ENCODE data around the gene FAM161B. TPM values are rescaled to one million over a fixed set of nuclear protein-coding genes. Genes with fewer than 3 reads are reported as not detected.
A peak's percentile ranks its signal among the peaks of the same experiment; 100 is the strongest.
"Not testable (repeated sequence)": the region's sequence is repeated elsewhere in the genome, so short reads cannot be mapped to it uniquely, and the experiment has no call there.

Gene FAM161B
- total RNA-seq, 1 donor from 2014 or later = 0.83 TPM

- intact Hi-C loops (cut with micrococcal nuclease) = no loop called here
- Mint-ChIP-seq H3K36me3 (ENCODE audit: low read depth) (peaks cover 25% of the 10 kb centered on the region), H3K4me3 (no peak overlapping the region), H3K27ac (no peak overlapping the region), H3K27me3 (ENCODE audit: insufficient read depth) (no peaks in the 10 kb centered on the region), H3K4me1 (ENCODE audit: low read depth) (peaks cover 6% of the 10 kb centered on the region), H3K9me3 (no peaks in the 10 kb centered on the region)
- DNase-seq (ENCODE audit: low spot score) = no peak
Measured at GRCh38 chr14:73935666-73936065, 14.2 kb downstream of the FAM161B start.

- Mint-ChIP-seq H3K4me3 (no peak overlapping the region), H3K4me1 (ENCODE audit: low read depth) (no peaks in the 10 kb centered on the region)
Measured at GRCh38 chr14:73924337-73924736, 25.6 kb downstream of the FAM161B start.

GRCh38 chr14:73919457-73919856 is 30.4 kb downstream of the FAM161B start:
- H3K27me3 Mint-ChIP-seq (ENCODE audit: insufficient read depth); H3K4me3 Mint-ChIP-seq; DNase-seq (ENCODE audit: low spot score); H3K4me1 Mint-ChIP-seq (ENCODE audit: low read depth); H3K9me3 Mint-ChIP-seq; H3K27ac Mint-ChIP-seq; intact Hi-C loops (cut with micrococcal nuclease): not testable (repeated sequence)
- peaks cover 44% of the 10 kb centered on the region for H3K36me3 Mint-ChIP-seq (ENCODE audit: low read depth)

More at GRCh38 chr14:73924337-73924736, 25.6 kb downstream of the FAM161B start:
- Mint-ChIP-seq H3K9me3 (no peaks in the 10 kb centered on the region), H3K36me3 (ENCODE audit: low read depth) (peaks cover 69% of the 10 kb centered on the region), H3K27me3 (ENCODE audit: insufficient read depth) (no peaks in the 10 kb centered on the region), H3K27ac (no peak overlapping the region)
- intact Hi-C loops (cut with micrococcal nuclease) = no loop called here
- no peak for DNase-seq (ENCODE audit: low spot score)

GRCh38 chr14:73916324-73916723 is 33.6 kb downstream of the FAM161B start:
- intact Hi-C loops (cut with micrococcal nuclease) = no loop called here
- Mint-ChIP-seq H3K27ac (no peak overlapping the region), H3K4me1 (ENCODE audit: low read depth) (peaks cover under 1% of the 10 kb centered on the region), H3K27me3 (ENCODE audit: insufficient read depth) (no peaks in the 10 kb centered on the region), H3K36me3 (ENCODE audit: low read depth) (peaks cover 45% of the 10 kb centered on the region), H3K4me3 (no peak overlapping the region), H3K9me3 (peaks cover 9% of the 10 kb centered on the region)
- no peak for DNase-seq (ENCODE audit: low spot score)

GRCh38 chr14:73913256-73913655 is 36.6 kb downstream of the FAM161B start:
- H3K27ac Mint-ChIP-seq = no peak overlapping the region
- H3K4me1 Mint-ChIP-seq (ENCODE audit: low read depth) = peaks cover 6% of the 10 kb centered on the region
- H3K36me3 Mint-ChIP-seq (ENCODE audit: low read depth) = peaks cover 55% of the 10 kb centered on the region
- no peaks in the 10 kb centered on the region for H3K27me3 Mint-ChIP-seq (ENCODE audit: insufficient read depth)
- intact Hi-C loops (cut with micrococcal nuclease) = no loop called here
- DNase-seq (ENCODE audit: low spot score) = no peak
- H3K9me3 Mint-ChIP-seq = peaks cover 9% of the 10 kb centered on the region
- no peak overlapping the region for H3K4me3 Mint-ChIP-seq

GRCh38 chr14:73909681-73910080 is 40.2 kb downstream of the FAM161B start:
- peaks cover 9% of the 10 kb centered on the region for H3K9me3 Mint-ChIP-seq
- no peak overlapping the region for H3K4me3 Mint-ChIP-seq
- H3K4me1 Mint-ChIP-seq (ENCODE audit: low read depth) = peaks cover 6% of the 10 kb centered on the region
- H3K27me3 Mint-ChIP-seq (ENCODE audit: insufficient read depth) = no peaks in the 10 kb centered on the region
- DNase-seq (ENCODE audit: low spot score) = no peak
- peaks cover 68% of the 10 kb centered on the region for H3K36me3 Mint-ChIP-seq (ENCODE audit: low read depth)
- intact Hi-C loops (cut with micrococcal nuclease) = no loop called here
- H3K27ac Mint-ChIP-seq = no peak overlapping the region

GRCh38 chr14:73903028-73903427 is 46.9 kb downstream of the FAM161B start:
- no peak for DNase-seq (ENCODE audit: low spot score)
- intact Hi-C loops (cut with micrococcal nuclease) = no loop called here
- no peaks in the 10 kb centered on the region for H3K9me3 Mint-ChIP-seq
- H3K27ac Mint-ChIP-seq = no peak overlapping the region
- no peaks in the 10 kb centered on the region for H3K27me3 Mint-ChIP-seq (ENCODE audit: insufficient read depth)
- H3K4me3 Mint-ChIP-seq = no peak overlapping the region
- H3K36me3 Mint-ChIP-seq (ENCODE audit: low read depth) = peaks cover 36% of the 10 kb centered on the region
- no peaks in the 10 kb centered on the region for H3K4me1 Mint-ChIP-seq (ENCODE audit: low read depth)

- Mint-ChIP-seq H3K9me3 (no peaks in the 10 kb centered on the region), H3K27me3 (ENCODE audit: insufficient read depth) (no peaks in the 10 kb centered on the region), H3K36me3 (ENCODE audit: low read depth) (peaks cover 39% of the 10 kb centered on the region), H3K4me3 (no peak overlapping the region), H3K4me1 (ENCODE audit: low read depth) (peaks cover 20% of the 10 kb centered on the region), H3K27ac (peak overlapping the region; percentile 30)
- intact Hi-C loops (cut with micrococcal nuclease) = no loop called here
- no peak for DNase-seq (ENCODE audit: low spot score)
Measured at GRCh38 chr14:73896521-73896920, 53.4 kb downstream of the FAM161B start.

GRCh38 chr14:73895939-73896338 is 54.0 kb downstream of the FAM161B start:
- peaks cover 39% of the 10 kb centered on the region for H3K36me3 Mint-ChIP-seq (ENCODE audit: low read depth)
- no peak overlapping the region for H3K4me3 Mint-ChIP-seq
- no peak overlapping the region for H3K27ac Mint-ChIP-seq
- H3K4me1 Mint-ChIP-seq (ENCODE audit: low read depth) = peaks cover 23% of the 10 kb centered on the region
- intact Hi-C loops (cut with micrococcal nuclease) = no loop called here
- H3K27me3 Mint-ChIP-seq (ENCODE audit: insufficient read depth) = no peaks in the 10 kb centered on the region
- no peak for DNase-seq (ENCODE audit: low spot score)
- H3K9me3 Mint-ChIP-seq = no peaks in the 10 kb centered on the region

- Mint-ChIP-seq H3K36me3 (ENCODE audit: low read depth) (peaks cover 40% of the 10 kb centered on the region), H3K27ac (peak overlapping the region; percentile 21), H3K4me1 (ENCODE audit: low read depth) (peaks cover 35% of the 10 kb centered on the region)
- H3K4me3 Mint-ChIP-seq; intact Hi-C loops (cut with micrococcal nuclease); H3K9me3 Mint-ChIP-seq; DNase-seq (ENCODE audit: low spot score); H3K27me3 Mint-ChIP-seq (ENCODE audit: insufficient read depth): not testable (repeated sequence)
Measured at GRCh38 chr14:73894180-73894687, 55.7 kb downstream of the FAM161B start.

- Mint-ChIP-seq H3K36me3 (ENCODE audit: low read depth) (peaks cover 22% of the 10 kb centered on the region), H3K4me1 (ENCODE audit: low read depth) (peaks cover 62% of the 10 kb centered on the region), H3K4me3 (no peak overlapping the region), H3K9me3 (no peaks in the 10 kb centered on the region), H3K27ac (no peak overlapping the region), H3K27me3 (ENCODE audit: insufficient read depth) (no peaks in the 10 kb centered on the region)
- DNase-seq (ENCODE audit: low spot score) = no peak
- intact Hi-C loops (cut with micrococcal nuclease) = loop anchor here (5.0 kb wide), 2 partner anchors 147 to 322 kb away; partner anchors contain the start of gene ACOT2
Measured at GRCh38 chr14:73889376-73889775, 60.5 kb downstream of the FAM161B start.

- Mint-ChIP-seq H3K9me3 (no peaks in the 10 kb centered on the region), H3K27me3 (ENCODE audit: insufficient read depth) (no peaks in the 10 kb centered on the region), H3K27ac (peak overlapping the region; percentile 37), H3K4me1 (ENCODE audit: low read depth) (peaks cover 61% of the 10 kb centered on the region), H3K36me3 (ENCODE audit: low read depth) (peaks cover 21% of the 10 kb centered on the region), H3K4me3 (peak overlapping the region; percentile 93)
- DNase-seq (ENCODE audit: low spot score) = no peak
- intact Hi-C loops (cut with micrococcal nuclease) = loop anchor here (5.0 kb wide), 2 partner anchors 147 to 322 kb away; partner anchors contain the start of gene ACOT2
Measured at GRCh38 chr14:73888971-73889370, 60.9 kb downstream of the FAM161B start.

GRCh38 chr14:73888460-73888725 is 61.5 kb downstream of the FAM161B start:
- DNase-seq (ENCODE audit: low spot score) = no peak
- H3K4me1 Mint-ChIP-seq (ENCODE audit: low read depth) = peaks cover 58% of the 10 kb centered on the region
- H3K36me3 Mint-ChIP-seq (ENCODE audit: low read depth) = peaks cover 17% of the 10 kb centered on the region
- H3K4me3 Mint-ChIP-seq = peak overlapping the region; percentile 93
- H3K9me3 Mint-ChIP-seq = no peaks in the 10 kb centered on the region
- no peaks in the 10 kb centered on the region for H3K27me3 Mint-ChIP-seq (ENCODE audit: insufficient read depth)
- intact Hi-C loops (cut with micrococcal nuclease) = loop anchor here (5.0 kb wide), 2 partner anchors 146 to 321 kb away; partner anchors contain the start of gene ACOT2
- no peak overlapping the region for H3K27ac Mint-ChIP-seq

All from activated T-helper 1 cell treated with anti-CD3 and anti-CD28 coated beads, Interleukin-12 subunit alpha, Interleukin-12 subunit beta, Interleukin-2, Interleukin-4 antibody, amounts not matched to agents 30 ng/mL and 10 ng/mL and 1 ng/mL, durations not matched to agents 14 hours and 24 hours and 36 hours (primary cell).